ENCODE data around the gene PRDM15.

DNA sequence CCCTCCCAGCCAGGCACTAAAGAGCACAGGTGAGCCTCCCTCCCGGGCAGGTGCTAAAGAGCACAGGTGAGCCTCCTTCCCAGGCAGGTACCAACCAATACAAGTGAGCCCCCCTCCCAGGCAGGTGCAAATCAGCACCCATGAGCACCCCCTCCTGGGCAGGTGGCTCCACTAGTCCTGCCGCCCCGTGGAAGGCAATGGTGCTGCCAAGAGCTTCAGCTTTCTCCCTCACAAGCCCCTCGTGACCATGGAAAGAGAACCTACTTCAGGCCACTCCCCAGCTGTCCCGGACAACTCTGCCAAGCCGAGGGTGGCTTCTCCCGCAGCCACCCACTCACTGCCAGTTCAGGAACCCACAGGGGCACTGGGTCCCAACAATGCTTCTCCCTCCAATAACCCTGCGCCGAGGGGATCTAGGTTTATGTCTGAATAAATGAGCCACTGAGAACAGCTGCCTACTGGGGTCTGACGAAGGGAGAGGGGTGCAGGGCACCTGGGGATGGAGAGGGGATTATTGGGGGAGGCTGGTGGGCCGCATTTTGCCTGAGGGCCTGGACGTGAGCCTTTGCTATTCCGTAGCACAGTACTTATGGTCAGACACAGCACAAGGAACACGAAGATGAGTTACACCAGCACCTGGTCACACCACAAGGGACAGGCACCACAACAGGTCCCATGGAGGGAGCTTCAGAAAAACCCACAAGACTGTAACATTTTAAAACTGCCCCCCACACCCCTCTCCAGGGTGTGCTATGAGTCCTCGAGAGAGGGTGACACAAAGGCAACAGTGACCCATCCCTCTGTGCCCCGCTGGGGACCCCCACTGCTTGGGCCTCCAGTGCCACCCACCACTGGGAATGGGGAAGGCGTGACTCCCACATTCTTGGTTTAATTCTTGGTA, 46.3 kb downstream of the PRDM15 start:
- TF ChIP-seq CTCF (IDR thresholded peaks at IDR 0.05) (no peak), POLR2A (IDR thresholded peaks at IDR 0.05) (no peak)

Data from esophagus squamous epithelium (tissue), 4 donors.